Kidney epithelial cell (primary cell): Measurements from ENCODE around the gene OSCAR. TPM values are rescaled to one million over a fixed set of nuclear protein-coding genes. Genes with fewer than 3 reads are reported as not detected.
A peak's percentile ranks its signal among the peaks of the same experiment; 100 is the strongest.
"Not testable (repeated sequence)": the region's sequence is repeated elsewhere in the genome, so short reads cannot be mapped to it uniquely, and the experiment has no call there.

Experiments
- DNase-seq: peaks from one replicate; pipeline ENCODE4 v3.0.0-alpha.2; 2010; ENCODE audit warnings: low read depth
- H3K27me3 ChIP-seq: 2 replicates; pipeline ENCODE4 v1.6.0; 2011; ENCODE audit warnings: low read length; ENCODE audit not compliant: control insufficient read depth, insufficient read depth
- H3K36me3 ChIP-seq: 2 replicates; pipeline ENCODE4 v1.5.1; 2011; ENCODE audit warnings: low read length; ENCODE audit not compliant: control insufficient read depth, insufficient read depth
- H3K4me3 ChIP-seq: 2 replicates; pipeline ENCODE4 v1.5.1; 2011; ENCODE audit warnings: low read depth, mild to moderate bottlenecking, control low read depth, low read length
- total RNA-seq: library from RNA; depleted of rRNA; stranded (reverse); fragments of >200 nt; gene quantifications from 2 replicates; pipeline ENCODE4 v1.2.3, GENCODE V29; 2015
- TF ChIP-seq, protein P1 (sequence below): IDR thresholded peaks from 2 replicates; pipeline ENCODE4 v1.5.1; 2011; ENCODE audit warnings: mild to moderate bottlenecking, moderate library complexity, low read length, control low read depth, inconsistent platforms; ENCODE audit not compliant: insufficient read depth, poor library complexity, severe bottlenecking

OSCAR gene
- total RNA-seq, 1 donor from 2014 or later = 22.9 TPM

DNA sequence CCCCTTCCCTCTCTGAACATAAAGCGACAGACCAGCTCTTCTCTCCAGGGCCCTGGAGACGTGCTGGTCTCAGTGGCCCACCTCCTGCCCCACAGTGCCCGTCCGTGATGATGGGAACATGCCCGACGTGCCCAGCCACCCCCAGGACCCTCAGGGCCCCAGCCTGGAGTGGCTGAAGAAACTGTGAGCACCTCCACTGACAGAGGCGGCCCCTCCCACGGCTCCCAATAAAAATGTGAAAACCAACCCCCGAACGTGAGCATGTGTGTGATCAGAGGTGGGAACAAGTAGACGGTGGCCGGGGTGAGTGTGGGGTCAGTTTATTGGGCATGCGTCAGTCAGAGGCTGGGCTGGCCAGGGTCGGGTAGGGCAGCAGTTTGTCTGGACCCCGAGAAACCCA is 6.1 kb upstream of the OSCAR start:
- no peak for DNase-seq
- Histone ChIP-seq H3K27me3 (no peaks in the 10 kb centered on the region), H3K36me3 (peaks cover 2% of the 10 kb centered on the region), H3K4me3 (no peak overlapping the region)
- TF ChIP-seq, protein P1, sequence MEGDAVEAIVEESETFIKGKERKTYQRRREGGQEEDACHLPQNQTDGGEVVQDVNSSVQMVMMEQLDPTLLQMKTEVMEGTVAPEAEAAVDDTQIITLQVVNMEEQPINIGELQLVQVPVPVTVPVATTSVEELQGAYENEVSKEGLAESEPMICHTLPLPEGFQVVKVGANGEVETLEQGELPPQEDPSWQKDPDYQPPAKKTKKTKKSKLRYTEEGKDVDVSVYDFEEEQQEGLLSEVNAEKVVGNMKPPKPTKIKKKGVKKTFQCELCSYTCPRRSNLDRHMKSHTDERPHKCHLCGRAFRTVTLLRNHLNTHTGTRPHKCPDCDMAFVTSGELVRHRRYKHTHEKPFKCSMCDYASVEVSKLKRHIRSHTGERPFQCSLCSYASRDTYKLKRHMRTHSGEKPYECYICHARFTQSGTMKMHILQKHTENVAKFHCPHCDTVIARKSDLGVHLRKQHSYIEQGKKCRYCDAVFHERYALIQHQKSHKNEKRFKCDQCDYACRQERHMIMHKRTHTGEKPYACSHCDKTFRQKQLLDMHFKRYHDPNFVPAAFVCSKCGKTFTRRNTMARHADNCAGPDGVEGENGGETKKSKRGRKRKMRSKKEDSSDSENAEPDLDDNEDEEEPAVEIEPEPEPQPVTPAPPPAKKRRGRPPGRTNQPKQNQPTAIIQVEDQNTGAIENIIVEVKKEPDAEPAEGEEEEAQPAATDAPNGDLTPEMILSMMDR = no peak

DNA sequence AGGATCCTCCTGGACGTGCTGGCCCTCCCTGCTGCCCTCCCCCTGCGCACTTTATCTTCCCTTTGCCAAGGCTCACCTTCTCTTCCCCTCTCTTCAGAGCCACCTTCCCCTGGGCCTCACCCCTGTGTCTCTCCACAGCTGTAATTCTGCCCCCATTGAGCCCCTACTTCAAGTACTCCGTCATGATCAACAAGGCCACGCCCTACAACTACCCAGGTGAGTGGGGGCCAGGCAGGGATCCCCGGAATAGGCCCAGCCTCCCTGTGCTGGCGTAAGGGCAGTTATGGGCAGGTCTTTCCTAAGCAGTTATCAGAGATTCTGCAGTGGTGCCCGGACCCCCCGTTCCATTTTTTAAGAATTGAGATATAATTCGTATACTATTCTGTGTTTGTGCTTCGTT is 5.2 kb upstream of the OSCAR start:
- peaks cover 2% of the 10 kb centered on the region for H3K36me3 ChIP-seq
- H3K4me3 ChIP-seq = no peak overlapping the region
- TF ChIP-seq, protein P1 = no peak
- no peak for DNase-seq
- H3K27me3 ChIP-seq = no peaks in the 10 kb centered on the region

DNA sequence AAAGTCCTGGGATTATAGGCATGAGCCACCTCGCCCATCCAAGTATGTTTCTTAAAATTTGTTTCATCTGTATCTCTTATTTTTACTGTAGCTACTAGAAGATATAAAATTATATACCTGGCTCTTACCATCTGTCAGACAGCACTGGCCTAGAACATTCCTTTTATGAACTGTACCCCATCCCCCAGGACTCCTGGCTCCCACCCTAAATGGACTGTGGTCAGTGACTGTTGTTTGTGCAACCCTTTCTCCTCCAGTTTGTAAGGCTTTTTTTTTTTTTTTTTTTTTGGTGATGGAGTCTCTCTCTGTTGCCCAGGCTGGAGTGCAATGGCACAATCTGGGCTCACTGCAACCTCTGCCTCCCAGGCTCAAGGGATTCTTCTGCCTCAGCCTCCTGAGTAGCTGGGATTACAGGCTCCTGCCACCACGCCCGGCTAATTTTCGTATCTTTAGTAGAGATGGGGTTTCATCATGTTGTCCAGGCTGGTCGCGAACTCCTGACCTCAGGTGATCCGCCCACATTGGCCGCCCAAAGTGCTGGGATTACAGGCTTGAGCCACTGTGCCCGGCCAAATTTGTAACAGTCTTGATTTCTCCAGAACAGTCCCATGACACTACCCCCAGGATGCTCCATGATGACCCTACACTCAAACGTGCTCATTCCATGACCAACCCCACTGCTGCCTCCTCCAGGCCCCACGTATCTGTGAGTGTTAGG is 4.6 kb upstream of the OSCAR start:
- no peaks in the 10 kb centered on the region for H3K27me3 ChIP-seq
- no peak for DNase-seq
- TF ChIP-seq, protein P1 = no peak
- H3K36me3 ChIP-seq = peaks cover 2% of the 10 kb centered on the region
- no peak overlapping the region for H3K4me3 ChIP-seq

DNA sequence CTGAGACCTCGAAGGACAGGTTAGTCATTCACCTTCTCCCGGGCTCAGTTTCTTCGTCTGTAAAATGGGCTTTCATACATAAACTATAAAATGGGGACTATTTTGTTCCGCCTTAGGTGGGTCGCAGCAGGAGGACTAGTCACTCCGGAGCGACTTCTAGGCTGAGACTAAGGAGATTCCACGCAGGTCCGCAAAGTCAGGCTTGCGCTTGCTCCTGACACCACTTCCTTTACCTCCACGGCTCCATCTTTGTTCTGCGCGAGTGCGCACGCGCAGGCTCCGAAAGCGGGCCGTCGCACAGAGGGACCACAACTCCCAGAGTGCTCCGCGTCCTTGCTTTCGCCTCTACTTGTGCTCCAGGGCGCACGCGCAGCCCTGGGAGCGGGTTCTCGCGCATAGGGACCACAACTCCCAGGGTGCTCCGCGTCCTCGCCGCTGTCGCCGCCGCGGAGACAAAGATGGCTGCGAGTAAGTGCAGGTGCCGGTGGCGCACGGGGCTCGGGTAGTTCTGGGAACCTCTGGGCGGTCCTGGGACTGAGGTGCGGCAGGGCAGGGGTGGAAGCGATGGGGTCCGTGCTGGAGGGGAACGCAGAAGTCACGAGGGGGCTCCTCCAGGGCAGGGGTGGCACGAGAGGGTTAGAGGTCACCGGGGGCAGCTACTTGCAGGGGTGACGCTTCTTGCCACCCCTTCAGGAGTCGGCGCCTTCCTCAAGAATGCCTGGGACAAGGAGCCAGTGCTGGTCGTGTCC is 2.0 kb upstream of the OSCAR start, which contains the start of gene NDUFA3:
TSS of gene NDUFA3 (plus strand) at position 435 of the 749 bp plus-strand sequence. CDS start at position 459, 24 bp downstream.
- TF ChIP-seq, protein P1 = no peak
- Histone ChIP-seq H3K27me3 (no peaks in the 10 kb centered on the region), H3K4me3 (peak within 1 kb of the TSS; percentile 88), H3K36me3 (peaks cover 2% of the 10 kb centered on the region)
- DNase-seq = peak; percentile 91

DNA sequence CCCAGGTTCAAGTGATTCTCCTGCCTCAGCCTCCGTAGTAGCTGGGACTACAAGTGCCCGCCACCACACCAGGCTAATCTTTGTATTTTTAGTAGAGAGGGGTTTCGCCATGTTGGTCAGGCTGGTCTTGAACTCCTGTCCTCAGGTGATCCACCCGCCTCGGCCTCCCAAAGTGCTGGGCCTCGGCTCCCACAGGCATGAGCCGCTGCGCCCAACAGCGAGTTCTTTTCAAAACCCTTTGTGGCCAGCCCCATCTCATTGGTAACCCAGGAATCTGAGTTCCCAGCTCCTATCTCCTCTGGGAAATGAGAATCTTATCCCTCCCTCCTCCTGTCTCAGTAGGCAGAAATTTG is 724 bp downstream of the OSCAR start:
- DNase-seq, H3K36me3 ChIP-seq, H3K4me3 ChIP-seq, H3K27me3 ChIP-seq: not testable (repeated sequence)

DNA sequence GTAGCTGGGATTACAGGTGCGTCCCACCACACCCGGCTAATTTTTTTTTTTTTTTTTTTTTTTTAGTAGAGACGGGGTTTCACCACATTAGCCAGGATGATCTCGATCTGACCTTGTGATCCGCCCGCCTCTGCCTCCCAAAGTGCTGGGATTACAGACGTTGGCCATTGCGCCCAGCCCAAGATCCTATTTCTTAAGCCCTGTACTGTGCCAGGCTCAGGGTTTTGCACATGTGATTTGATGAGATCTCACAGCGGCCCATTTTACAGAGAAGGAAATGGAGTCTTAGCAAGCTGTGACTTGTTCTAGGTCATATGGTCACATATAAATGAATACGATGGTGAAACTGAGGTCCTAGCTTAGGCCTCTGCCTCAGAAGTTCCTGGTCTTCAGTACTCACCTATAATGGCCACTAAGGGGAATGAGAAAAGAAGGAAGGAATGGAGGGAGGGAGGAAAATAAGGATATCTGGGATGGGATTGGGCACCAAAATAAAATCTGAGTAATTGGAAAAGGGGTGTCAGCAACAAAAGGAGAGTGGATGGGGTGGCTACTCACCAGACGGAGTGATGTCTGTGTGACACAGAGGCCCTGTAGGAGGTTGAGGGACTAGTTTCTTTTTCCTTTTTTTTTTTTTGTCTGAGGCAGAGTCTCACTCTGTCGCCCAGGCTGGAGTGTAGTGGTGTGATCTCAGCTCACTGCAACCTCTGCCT is 1.3 kb downstream of the OSCAR start:
- Histone ChIP-seq H3K36me3 (no peaks in the 10 kb centered on the region), H3K27me3 (peaks cover 7% of the 10 kb centered on the region), H3K4me3 (no peak overlapping the region)
- no peak for DNase-seq
- TF ChIP-seq, protein P1 = no peak
